HEK293 (cell line): Measurements from ENCODE around the gene OR4E2.

Experiments used
- CTCF ChIA-PET: fragments of 350-600 bp; formaldehyde crosslinking; extraction: SDS; loops from one replicate; lab custom pipeline; 2021; ENCODE audit warnings: antibody characterized with exemption; lab: Yijun Ruan, JAX
- POLR2A ChIA-PET: fragments of 300-600 bp; formaldehyde crosslinking; extraction: SDS; loops from one replicate; lab custom pipeline; 2020; ENCODE audit warnings: antibody characterized with exemption, inconsistent platforms; lab: Yijun Ruan, JAX
- H3K27ac ChIP-seq: fragments of 200-500 bp; sonication (Bioruptor generic); 2 replicates; pipeline ENCODE4 v1.5.1; 2014; ENCODE audit warnings: low read depth, low read length, control low read depth, inconsistent platforms; ENCODE audit errors: extremely low read depth
- H3K36me3 ChIP-seq, 2 experiments: fragments of 200-500 bp in 1 of 2; sonication (Bioruptor generic) in 1 of 2; 1 replicate in 1 of 2; 2 replicates in 1 of 2; pipeline ENCODE4 v1.5.1; 2014 to 2017; ENCODE audit warnings: inconsistent platforms in 2 of 2, low read length in 2 of 2; ENCODE audit not compliant: control insufficient read depth in 2 of 2, insufficient read depth in 1 of 2
- H3K4me1 ChIP-seq: fragments of 200-500 bp; sonication (Bioruptor generic); 2 replicates; pipeline ENCODE4 v1.5.1; 2014; ENCODE audit warnings: mild to moderate bottlenecking, low read length, inconsistent platforms; ENCODE audit not compliant: control insufficient read depth, insufficient read depth
- H3K4me3 ChIP-seq: 2 replicates; pipeline ENCODE4 v1.5.1; 2011; ENCODE audit warnings: low read depth, mild to moderate bottlenecking, control low read depth, low read length, moderate library complexity
- H3K9me3 ChIP-seq: fragments of 200-500 bp; sonication (Bioruptor generic); 2 replicates; pipeline ENCODE4 v1.5.1; 2014; ENCODE audit warnings: low read depth, low read length, inconsistent platforms; ENCODE audit not compliant: control insufficient read depth, insufficient read depth
- HOXA7 ChIP-seq: sonication (generic); formaldehyde crosslinking; IDR thresholded peaks from 2 replicates; pipeline ENCODE4 v1.8.1; 2022; ENCODE audit warnings: missing genetic modification reagents, borderline replicate concordance
- KLF8 ChIP-seq: fragments of 450-650 bp; formaldehyde crosslinking; IDR thresholded peaks from 2 replicates; pipeline ENCODE4 v1.5.1; 2016; ENCODE audit warnings: missing biosample characterization, missing genetic modification characterization
- KLF9 ChIP-seq: fragments of 450-650 bp; formaldehyde crosslinking; IDR thresholded peaks from 2 replicates; pipeline ENCODE4 v1.5.1; 2016; ENCODE audit warnings: missing biosample characterization, missing genetic modification characterization, low read depth
- MYNN ChIP-seq: fragments of 450-650 bp; formaldehyde crosslinking; IDR thresholded peaks from 2 replicates; pipeline ENCODE4 v1.5.1; 2016; ENCODE audit warnings: missing biosample characterization, missing genetic modification characterization, borderline replicate concordance
- PRDM4 ChIP-seq: fragments of 450-650 bp; formaldehyde crosslinking; IDR thresholded peaks from 2 replicates; pipeline ENCODE4 v1.5.1; 2017; ENCODE audit warnings: missing biosample characterization, missing genetic modification characterization
- PRDM6 ChIP-seq: fragments of 450-650 bp; formaldehyde crosslinking; IDR thresholded peaks from 2 replicates; pipeline ENCODE4 v1.5.1; 2017; ENCODE audit warnings: missing biosample characterization, missing genetic modification characterization
- RBAK ChIP-seq: fragments of 450-650 bp; formaldehyde crosslinking; IDR thresholded peaks from 2 replicates; pipeline ENCODE4 v1.5.1; 2016; ENCODE audit warnings: missing biosample characterization, missing genetic modification characterization
- WT1 ChIP-seq: fragments of 450-650 bp; formaldehyde crosslinking; IDR thresholded peaks from 2 replicates; pipeline ENCODE4 v1.5.1; 2016; ENCODE audit warnings: missing biosample characterization, missing genetic modification characterization
- ZBTB44 ChIP-seq: fragments of 450-650 bp; IDR thresholded peaks from 2 replicates; pipeline ENCODE4 v1.5.1; 2018; ENCODE audit warnings: missing biosample characterization, mild to moderate bottlenecking, missing genetic modification characterization
- ZBTB6 ChIP-seq: fragments of 450-650 bp; formaldehyde crosslinking; IDR thresholded peaks from 2 replicates; pipeline ENCODE4 v1.5.1; 2017; ENCODE audit warnings: missing biosample characterization, missing genetic modification characterization
- ZNF10 ChIP-seq: fragments of 450-650 bp; formaldehyde crosslinking; IDR thresholded peaks from 2 replicates; pipeline ENCODE4 v1.5.1; 2017; ENCODE audit warnings: missing biosample characterization, missing genetic modification characterization
- ZNF155 ChIP-seq: fragments of 450-650 bp; formaldehyde crosslinking; IDR thresholded peaks from 2 replicates; pipeline ENCODE4 v1.5.1; 2016; ENCODE audit warnings: missing biosample characterization, missing genetic modification characterization
- ZNF169 ChIP-seq: fragments of 450-650 bp; formaldehyde crosslinking; IDR thresholded peaks from 2 replicates; pipeline ENCODE4 v1.5.1; 2016; ENCODE audit warnings: missing biosample characterization, missing genetic modification characterization
- ZNF2 ChIP-seq: fragments of 450-650 bp; formaldehyde crosslinking; IDR thresholded peaks from 2 replicates; pipeline ENCODE4 v1.5.1; 2016; ENCODE audit warnings: missing biosample characterization, missing genetic modification characterization
- ZNF202 ChIP-seq: fragments of 450-650 bp; formaldehyde crosslinking; IDR thresholded peaks from 2 replicates; pipeline ENCODE4 v1.5.1; 2016; ENCODE audit warnings: missing biosample characterization, missing genetic modification characterization, borderline replicate concordance
- ZNF248 ChIP-seq: fragments of 450-650 bp; formaldehyde crosslinking; IDR thresholded peaks from 2 replicates; pipeline ENCODE4 v1.5.1; 2017; ENCODE audit warnings: missing biosample characterization, missing genetic modification characterization
- ZNF354C ChIP-seq: fragments of 450-650 bp; formaldehyde crosslinking; IDR thresholded peaks from 2 replicates; pipeline ENCODE4 v1.5.1; 2016; ENCODE audit warnings: missing biosample characterization, missing genetic modification characterization, low read depth, borderline replicate concordance
- ZNF404 ChIP-seq: fragments of 450-650 bp; formaldehyde crosslinking; IDR thresholded peaks from 2 replicates; pipeline ENCODE4 v1.5.1; 2017; ENCODE audit warnings: missing biosample characterization, missing genetic modification characterization
- ZNF626 ChIP-seq: fragments of 450-650 bp; sonication (Bioruptor Pico); formaldehyde crosslinking; IDR thresholded peaks from 2 replicates; pipeline ENCODE4 v1.5.1; 2018; ENCODE audit warnings: missing biosample characterization, missing genetic modification characterization, inconsistent platforms
- ZNF629 ChIP-seq: fragments of 450-650 bp; formaldehyde crosslinking; IDR thresholded peaks from 2 replicates; pipeline ENCODE4 v1.5.1; 2017; ENCODE audit warnings: missing biosample characterization, missing genetic modification characterization
- ZNF645 ChIP-seq: fragments of 450-650 bp; formaldehyde crosslinking; IDR thresholded peaks from 2 replicates; pipeline ENCODE4; 2016; ENCODE audit warnings: missing biosample characterization, missing genetic modification characterization
- ZNF660 ChIP-seq: fragments of 450-650 bp; IDR thresholded peaks from 2 replicates; pipeline ENCODE4 v1.5.1; 2018; ENCODE audit warnings: missing biosample characterization, mild to moderate bottlenecking, missing genetic modification characterization
- ZNF843 ChIP-seq: fragments of 450-650 bp; formaldehyde crosslinking; IDR thresholded peaks from 2 replicates; pipeline ENCODE4 v1.5.1; 2016; ENCODE audit warnings: missing biosample characterization, missing genetic modification characterization
- ZSCAN23 ChIP-seq: fragments of 450-650 bp; formaldehyde crosslinking; IDR thresholded peaks from 2 replicates; pipeline ENCODE4 v1.5.1; 2016; ENCODE audit warnings: missing biosample characterization, missing genetic modification characterization

The OR4E2 gene

GRCh38 chr14:21703357-21704326 is 50.0 kb downstream of the OR4E2 start:
- ChIA-PET CTCF (interaction anchor here (1.1 to 1.2 kb wide), 2 partner anchors 8 to 20 kb away, joined by 3 to 4 read pairs; no protein-coding TSS in a partner anchor), POLR2A (no interaction called here)
- H3K27ac ChIP-seq = peak overlapping the region; percentile 12; the same call in 1 of the 2 replicates

GRCh38 chr14:21704338-21704737 is 50.7 kb downstream of the OR4E2 start:
- POLR2A ChIA-PET = no interaction called here
- H3K9me3 ChIP-seq = peaks cover 3% of the 10 kb centered on the region; the same call in 1 of the 2 replicates
- H3K36me3 ChIP-seq = no peaks in the 10 kb centered on the region
- H3K4me1 ChIP-seq = peaks cover 20% of the 10 kb centered on the region
- CTCF ChIA-PET = interaction anchor here (1.1 kb wide), 1 partner anchor 19 kb away, joined by 4 read pairs; no protein-coding TSS in a partner anchor
- no peak overlapping the region for H3K27ac ChIP-seq
- TF ChIP-seq ZSCAN23 (tag by site-specific recombination) (no peak), RBAK (tag by site-specific recombination) (no peak), ZNF202 (tag by site-specific recombination) (no peak), ZNF843 (no peak), ZNF155 (tag by site-specific recombination) (no peak), ZBTB44 (tag by site-specific recombination) (no peak), PRDM4 (no peak), KLF8 (no peak), ZNF404 (tag by site-specific recombination) (no peak), ZBTB6 (tag by site-specific recombination) (no peak), ZNF354C (tag by site-specific recombination) (no peak), ZNF10 (tag by site-specific recombination) (no peak), ZNF2 (tag by site-specific recombination) (no peak), ZNF626 (tag by site-specific recombination) (no peak), HOXA7 (CRISPR knock-in tag) (no peak), ZNF248 (no peak), ZNF645 (tag by site-specific recombination) (no peak), ZNF660 (no peak), ZNF629 (tag by site-specific recombination) (no peak)
- no peak overlapping the region for H3K4me3 ChIP-seq

More at GRCh38 chr14:21703357-21704326, 50.0 kb downstream of the OR4E2 start:
- no peak overlapping the region for H3K4me3 ChIP-seq
- TF ChIP-seq KLF9 (tag by site-specific recombination) (no peak), ZNF169 (tag by site-specific recombination) (no peak), MYNN (tag by site-specific recombination) (peak; percentile 50; the same call in 1 of the 2 replicates), PRDM6 (peak; percentile 19), WT1 (tag by site-specific recombination) (peak; percentile 28; the same call in 1 of the 2 replicates)
- peaks cover 26% of the 10 kb centered on the region for H3K4me1 ChIP-seq
- H3K36me3 ChIP-seq = no peaks in the 10 kb centered on the region
- peaks cover 3% of the 10 kb centered on the region; the same call in 1 of the 2 replicates for H3K9me3 ChIP-seq
